Measurements from ENCODE around the gene FHOD3. TPM values are rescaled to one million over a fixed set of nuclear protein-coding genes. Genes with fewer than 3 reads are reported as not detected.
A peak's percentile ranks its signal among the peaks of the same experiment; 100 is the strongest.

The FHOD3 gene
- total RNA-seq, 1 experiment from 2014 or later, result 10.6 TPM

DNA sequence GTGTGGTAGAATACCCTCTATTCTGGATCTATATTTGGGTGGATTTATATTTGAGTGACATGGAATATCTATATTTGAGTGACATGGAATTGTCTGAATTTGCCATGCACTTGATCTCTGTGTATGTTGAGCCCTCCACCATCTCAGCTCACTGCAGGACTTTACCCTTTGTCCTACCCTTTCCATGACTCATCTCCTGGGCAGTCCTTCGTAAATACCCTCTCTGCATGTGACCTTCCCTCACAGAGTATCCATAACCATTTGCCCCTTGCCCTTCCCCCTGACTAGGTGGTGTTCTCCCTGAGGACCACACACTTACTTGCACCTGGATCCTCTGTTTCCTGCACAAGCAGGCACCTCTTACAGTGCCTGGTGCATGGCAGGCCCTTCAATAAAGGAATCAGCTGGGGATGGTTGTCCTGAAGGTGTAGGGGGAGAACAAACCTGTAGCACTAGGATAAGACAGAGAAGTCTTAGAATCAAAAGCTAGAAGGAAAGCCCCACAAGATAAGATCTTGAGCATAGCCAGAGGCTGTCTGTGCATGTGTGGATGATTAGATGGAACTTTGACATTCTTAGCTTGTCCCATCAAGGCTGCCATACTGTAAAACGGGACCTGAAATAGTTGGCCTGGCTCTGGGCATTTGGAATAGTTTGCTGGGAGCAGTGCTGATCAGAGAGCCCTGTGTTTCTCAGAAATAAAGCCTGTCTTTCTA lies 230.4 kb downstream of the FHOD3 start:
- Histone ChIP-seq H3K36me3 (ENCODE audit: low read depth) (no peaks in the 10 kb centered on the region), H2AFZ (no peak overlapping the region), H3K4me2 (peak overlapping the region; percentile 16; the same call in 1 of the 2 replicates), H3F3A (ENCODE audit: insufficient read depth, low read depth) (no peaks in the 10 kb centered on the region), H4K20me1 (ENCODE audit: insufficient read depth) (no peaks in the 10 kb centered on the region), H3K27me3 (ENCODE audit: insufficient read depth, low read depth) (no peaks in the 10 kb centered on the region), H3K9me2 (ENCODE audit: insufficient read depth) (no peaks in the 10 kb centered on the region), H3K4me3 (no peak overlapping the region), H3K79me2 (ENCODE audit: low read depth) (no peaks in the 10 kb centered on the region), H3K9me3 (ENCODE audit: insufficient read depth, low read depth) (no peaks in the 10 kb centered on the region), H3K4me1 (replicated peaks; ENCODE audit: insufficient read depth) (0 out of 2 replicates have a peak, but pooled peaks cover 8% of the 10 kb centered on the region), H3K27ac (no peak overlapping the region)
- ChIA-PET POLR2A (ENCODE audit: unreplicated experiment) (no interaction called here), CTCF (no interaction called here)
- no TSS peak for BruUV-seq (replicated peaks)
- intact Hi-C loops (cut with micrococcal nuclease; ENCODE audit: unreplicated experiment), result no loop called here
- no peak for TF ChIP-seq EZH2 (IDR thresholded peaks at IDR 0.05; ENCODE audit: low read depth)
- TF ChIP-seq, protein P1, sequence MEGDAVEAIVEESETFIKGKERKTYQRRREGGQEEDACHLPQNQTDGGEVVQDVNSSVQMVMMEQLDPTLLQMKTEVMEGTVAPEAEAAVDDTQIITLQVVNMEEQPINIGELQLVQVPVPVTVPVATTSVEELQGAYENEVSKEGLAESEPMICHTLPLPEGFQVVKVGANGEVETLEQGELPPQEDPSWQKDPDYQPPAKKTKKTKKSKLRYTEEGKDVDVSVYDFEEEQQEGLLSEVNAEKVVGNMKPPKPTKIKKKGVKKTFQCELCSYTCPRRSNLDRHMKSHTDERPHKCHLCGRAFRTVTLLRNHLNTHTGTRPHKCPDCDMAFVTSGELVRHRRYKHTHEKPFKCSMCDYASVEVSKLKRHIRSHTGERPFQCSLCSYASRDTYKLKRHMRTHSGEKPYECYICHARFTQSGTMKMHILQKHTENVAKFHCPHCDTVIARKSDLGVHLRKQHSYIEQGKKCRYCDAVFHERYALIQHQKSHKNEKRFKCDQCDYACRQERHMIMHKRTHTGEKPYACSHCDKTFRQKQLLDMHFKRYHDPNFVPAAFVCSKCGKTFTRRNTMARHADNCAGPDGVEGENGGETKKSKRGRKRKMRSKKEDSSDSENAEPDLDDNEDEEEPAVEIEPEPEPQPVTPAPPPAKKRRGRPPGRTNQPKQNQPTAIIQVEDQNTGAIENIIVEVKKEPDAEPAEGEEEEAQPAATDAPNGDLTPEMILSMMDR (conservative IDR thresholded peaks at IDR 0.05), result no peak
- peak in 1 of 2 experiments; percentile 17 for DNase-seq

DNA sequence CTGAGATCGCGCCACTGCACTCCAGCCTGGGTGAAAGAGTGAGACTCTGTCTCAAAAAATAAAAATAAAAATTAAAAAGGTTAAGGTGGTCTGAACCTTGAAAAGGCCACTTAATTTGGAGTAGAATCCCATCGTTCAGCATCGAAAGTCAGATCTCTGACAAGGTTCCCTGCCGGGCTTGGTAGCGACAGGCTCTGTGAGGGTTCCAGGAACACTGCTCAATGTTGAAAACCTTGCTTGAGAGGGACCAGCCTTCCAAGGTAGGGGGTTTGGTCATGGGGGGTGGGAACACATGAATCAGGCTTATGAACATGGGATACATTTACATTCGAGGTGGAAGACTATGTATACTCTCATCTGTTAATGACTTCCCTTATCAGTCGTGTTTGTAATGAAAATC lies 232.2 kb downstream of the FHOD3 start:
- Histone ChIP-seq H4K20me1 (ENCODE audit: insufficient read depth) (no peaks in the 10 kb centered on the region), H3K9me2 (ENCODE audit: insufficient read depth) (no peaks in the 10 kb centered on the region), H3K27ac (no peak overlapping the region), H3K9me3 (ENCODE audit: insufficient read depth, low read depth) (no peaks in the 10 kb centered on the region), H3K27me3 (ENCODE audit: insufficient read depth, low read depth) (no peaks in the 10 kb centered on the region), H2AFZ (no peak overlapping the region), H3K4me1 (replicated peaks; ENCODE audit: insufficient read depth) (0 out of 2 replicates have a peak, but pooled peaks cover 8% of the 10 kb centered on the region), H3K4me2 (no peak overlapping the region), H3K4me3 (no peak overlapping the region), H3K79me2 (ENCODE audit: low read depth) (no peaks in the 10 kb centered on the region), H3F3A (ENCODE audit: insufficient read depth, low read depth) (no peaks in the 10 kb centered on the region), H3K36me3 (ENCODE audit: low read depth) (no peaks in the 10 kb centered on the region)
- DNase-seq, result no peak
- intact Hi-C loops (cut with micrococcal nuclease; ENCODE audit: unreplicated experiment), result loop anchor here (5.0 kb wide), 1 partner anchor 87 kb away; no protein-coding TSS in a partner anchor
- CTCF ChIA-PET, result no interaction called here
- TF ChIP-seq EZH2 (IDR thresholded peaks at IDR 0.05; ENCODE audit: low read depth), result no peak
- TF ChIP-seq, protein P1 (conservative IDR thresholded peaks at IDR 0.05), result no peak
- POLR2A ChIA-PET (ENCODE audit: unreplicated experiment), result no interaction called here
- no TSS peak for BruUV-seq (replicated peaks)

DNA sequence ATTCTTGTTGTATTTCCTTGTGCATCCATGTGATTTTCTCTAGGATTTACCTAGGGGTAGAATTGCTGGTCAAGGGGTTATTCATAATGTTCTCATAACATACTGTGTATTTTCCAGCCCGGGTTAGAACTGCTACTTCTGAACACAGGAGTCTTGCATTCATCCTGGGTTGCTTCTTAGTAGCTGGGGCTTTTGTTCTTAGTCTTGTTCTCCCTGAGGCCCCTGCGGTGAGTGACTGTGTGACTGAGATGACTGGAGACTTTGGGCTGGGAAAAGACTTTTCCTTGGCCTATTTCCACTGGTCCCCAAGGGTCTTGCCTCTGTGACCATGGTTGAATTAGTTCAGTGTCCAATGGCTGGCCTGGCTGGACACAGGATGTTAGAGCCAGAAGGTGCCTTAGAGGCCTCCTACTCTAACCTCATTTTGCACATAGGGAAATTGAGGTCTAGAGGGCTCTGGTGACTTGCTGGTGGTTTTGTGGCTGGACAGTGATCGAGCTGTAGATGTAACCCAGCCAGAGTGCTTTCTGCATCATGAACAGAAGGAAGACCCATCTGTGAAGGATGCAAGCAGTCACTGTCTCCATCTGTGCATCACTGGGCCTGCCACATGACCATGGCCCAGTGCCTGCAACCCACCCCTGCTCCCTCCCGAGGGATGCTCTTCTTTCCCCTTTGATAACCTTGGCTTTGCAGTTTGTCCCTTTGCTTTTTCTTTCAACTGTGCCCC lies 233.3 kb downstream of the FHOD3 start:
- no peak for TF ChIP-seq EZH2 (IDR thresholded peaks at IDR 0.05; ENCODE audit: low read depth)
- TF ChIP-seq, protein P1 (conservative IDR thresholded peaks at IDR 0.05), result no peak
- ChIA-PET CTCF (no interaction called here), POLR2A (ENCODE audit: unreplicated experiment) (interaction anchor here (0.7 kb wide), 1 partner anchor 29 kb away, joined by 3 read pairs; no protein-coding TSS in a partner anchor)
- Histone ChIP-seq H3K4me2 (no peak overlapping the region), H3K79me2 (ENCODE audit: low read depth) (no peaks in the 10 kb centered on the region), H3F3A (ENCODE audit: insufficient read depth, low read depth) (no peaks in the 10 kb centered on the region), H3K4me3 (no peak overlapping the region), H2AFZ (no peak overlapping the region), H4K20me1 (ENCODE audit: insufficient read depth) (no peaks in the 10 kb centered on the region), H3K27me3 (ENCODE audit: insufficient read depth, low read depth) (no peaks in the 10 kb centered on the region), H3K36me3 (ENCODE audit: low read depth) (no peaks in the 10 kb centered on the region), H3K9me2 (ENCODE audit: insufficient read depth) (no peaks in the 10 kb centered on the region), H3K4me1 (replicated peaks; ENCODE audit: insufficient read depth) (0 out of 2 replicates have a peak, but pooled peaks cover 8% of the 10 kb centered on the region), H3K27ac (no peak overlapping the region), H3K9me3 (ENCODE audit: insufficient read depth, low read depth) (no peaks in the 10 kb centered on the region)
- DNase-seq, result no peak
- intact Hi-C loops (cut with micrococcal nuclease; ENCODE audit: unreplicated experiment), result loop anchor here (5.0 kb wide), 1 partner anchor 89 kb away; no protein-coding TSS in a partner anchor
- no TSS peak for BruUV-seq (replicated peaks)

All from PC-9 (cell line).